A549 treated with AZD2906 at 1 μM for 4 hours (cell line): ENCODE results near the gene DAZ4. TPM values are rescaled to one million over a fixed set of nuclear protein-coding genes. Genes with fewer than 3 reads are reported as not detected.

Source experiments
- total RNA-seq: library from RNA; stranded (reverse); fragments of 200-300 nt; extraction: Qiagen RNA extraction; gene quantifications from 5 replicates; pipeline ENCODE4 v1.2.3, GENCODE V29; 2022

Gene DAZ4
- total RNA-seq: not detected in 5 replicates

GRCh38 chrY:24833619-24834018 lies at the start of gene DAZ4:
Gene DAZ4 (plus strand): TSS chrY:24833919. CDS start chrY:24834127, 208 bp downstream.

GRCh38 chrY:24813293-24813692 lies 20.4 kb upstream of the DAZ4 start, which contains the start of gene DAZ3:
Gene DAZ3 (minus strand): TSS chrY:24813393. CDS start chrY:24813185, 208 bp downstream.

Other genes starting within 250 kb of the DAZ4 start
- not detected in 5 replicates for gene BPY2B, start 215.9 kb upstream of the DAZ4 start, total RNA-seq
- gene DAZ3, start 20.5 kb upstream of the DAZ4 start, total RNA-seq: not detected in 5 replicates
- not detected in 5 replicates for gene BPY2C, start 218.2 kb downstream of the DAZ4 start, total RNA-seq